WTC11 (cell line): ENCODE results near the gene MARVELD3.

Experiments
- ATF3 ChIP-seq: sonication (generic); formaldehyde crosslinking; conservative IDR thresholded peaks from 2 replicates; pipeline ENCODE4 v1.8.1; 2022; ENCODE audit warnings: mild to moderate bottlenecking, missing genetic modification reagents
- GRHL2 ChIP-seq: fragments of 250-450 bp; sonication (Bioruptor Pico); IDR thresholded peaks from 2 replicates; pipeline ENCODE4 v1.8.0; 2022; ENCODE audit warnings: mild to moderate bottlenecking, moderate library complexity; ENCODE audit not compliant: insufficient replicate concordance, severe bottlenecking
- NFYB ChIP-seq: sonication (generic); formaldehyde crosslinking; conservative IDR thresholded peaks from 2 replicates; pipeline ENCODE4 v1.8.0; 2022; ENCODE audit warnings: low read depth, missing genetic modification reagents
- NR2C2 ChIP-seq: sonication (generic); formaldehyde crosslinking; IDR thresholded peaks from 2 replicates; pipeline ENCODE4 v1.8.0; 2022; ENCODE audit warnings: mild to moderate bottlenecking, missing genetic modification reagents
- OVOL2 ChIP-seq: fragments of 250-450 bp; sonication (Bioruptor Pico); IDR thresholded peaks from 2 replicates; pipeline ENCODE4 v1.9.0; 2021; ENCODE audit warnings: mild to moderate bottlenecking, borderline replicate concordance
- RELA ChIP-seq: sonication (generic); formaldehyde crosslinking; IDR thresholded peaks from 2 replicates; pipeline ENCODE4 v1.8.1; 2022; ENCODE audit warnings: missing genetic modification reagents, mild to moderate bottlenecking, borderline replicate concordance
- ZBTB21 ChIP-seq: sonication (generic); formaldehyde crosslinking; IDR thresholded peaks from 2 replicates; pipeline ENCODE4 v1.8.1; 2023; ENCODE audit warnings: mild to moderate bottlenecking, missing genetic modification reagents, borderline replicate concordance
- TF ChIP-seq, protein P1 (sequence below): fragments of 200-600 bp; IDR thresholded peaks from 2 replicates; pipeline ENCODE4 v1.8.0; 2022; ENCODE audit warnings: antibody characterized with exemption

DNA sequence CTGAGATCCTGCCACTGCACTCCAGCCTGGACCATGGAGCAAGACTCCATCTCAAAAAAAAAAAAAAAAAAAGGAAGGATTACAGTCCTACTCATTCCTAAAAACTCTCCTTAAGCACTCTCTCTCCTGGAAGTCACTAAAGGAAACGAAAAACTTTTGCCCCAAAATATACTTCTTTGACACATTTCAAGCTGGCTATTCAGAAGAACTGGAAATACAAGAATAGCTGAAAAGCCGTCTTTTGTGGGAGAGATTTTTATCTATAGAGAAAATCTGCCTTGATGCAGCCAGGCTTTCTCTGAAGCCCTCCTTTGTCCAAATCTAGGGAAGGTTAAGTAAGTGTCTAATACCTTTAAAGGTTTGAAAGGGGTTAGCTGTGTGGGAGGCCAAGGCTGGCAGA is 16.9 kb upstream of the MARVELD3 start:
- TF ChIP-seq, protein P1, sequence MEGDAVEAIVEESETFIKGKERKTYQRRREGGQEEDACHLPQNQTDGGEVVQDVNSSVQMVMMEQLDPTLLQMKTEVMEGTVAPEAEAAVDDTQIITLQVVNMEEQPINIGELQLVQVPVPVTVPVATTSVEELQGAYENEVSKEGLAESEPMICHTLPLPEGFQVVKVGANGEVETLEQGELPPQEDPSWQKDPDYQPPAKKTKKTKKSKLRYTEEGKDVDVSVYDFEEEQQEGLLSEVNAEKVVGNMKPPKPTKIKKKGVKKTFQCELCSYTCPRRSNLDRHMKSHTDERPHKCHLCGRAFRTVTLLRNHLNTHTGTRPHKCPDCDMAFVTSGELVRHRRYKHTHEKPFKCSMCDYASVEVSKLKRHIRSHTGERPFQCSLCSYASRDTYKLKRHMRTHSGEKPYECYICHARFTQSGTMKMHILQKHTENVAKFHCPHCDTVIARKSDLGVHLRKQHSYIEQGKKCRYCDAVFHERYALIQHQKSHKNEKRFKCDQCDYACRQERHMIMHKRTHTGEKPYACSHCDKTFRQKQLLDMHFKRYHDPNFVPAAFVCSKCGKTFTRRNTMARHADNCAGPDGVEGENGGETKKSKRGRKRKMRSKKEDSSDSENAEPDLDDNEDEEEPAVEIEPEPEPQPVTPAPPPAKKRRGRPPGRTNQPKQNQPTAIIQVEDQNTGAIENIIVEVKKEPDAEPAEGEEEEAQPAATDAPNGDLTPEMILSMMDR = no peak
- TF ChIP-seq ZBTB21 (CRISPR knock-in tag) = no peak
- no peak for TF ChIP-seq NFYB (CRISPR knock-in tag)
- TF ChIP-seq RELA (CRISPR knock-in tag) = no peak
- TF ChIP-seq GRHL2 (CRISPR knock-in tag) = no peak
- no peak for TF ChIP-seq ATF3
- TF ChIP-seq NR2C2 = no peak
- TF ChIP-seq OVOL2 = no peak
